Renal pelvis (tissue), 4 donors: Measurements from ENCODE around the gene MPND. TPM values are rescaled to one million over a fixed set of nuclear protein-coding genes. Genes with fewer than 3 reads are reported as not detected.
"Not testable (repeated sequence)": the region's sequence is repeated elsewhere in the genome, so short reads cannot be mapped to it uniquely, and the experiment has no call there.

Experiments used
- DNase-seq: peaks from one replicate; pipeline ENCODE4 v3.0.0-alpha.2; 2013
- polyA plus RNA-seq, 3 donors: library from polyadenylated mRNA; unstranded; fragments of 120-200 nt; gene quantifications; one replicate each; pipeline ENCODE4 v1.2.1, GENCODE V29; 2013; ENCODE audit not compliant: insufficient read length in 3 of 3

Gene MPND
- polyA plus RNA-seq, 3 donors, result 29.3 to 33.8 (median 31.8) TPM

GRCh38 chr19:4342615-4343369 is 570 bp upstream of the MPND start:
- peak; percentile 100 for DNase-seq

GRCh38 chr19:4345342-4346019 is 2.1 kb downstream of the MPND start:
- no peak for DNase-seq

- no peak for DNase-seq
These were observed 2.6 kb downstream of the MPND start for GRCh38 chr19:4346020-4346383.

- no peak for DNase-seq
These were observed 4.2 kb downstream of the MPND start for GRCh38 chr19:4347521-4347920.

GRCh38 chr19:4349225-4349624 is 5.9 kb downstream of the MPND start:
- not testable (repeated sequence) for DNase-seq

- DNase-seq, result no peak
These were observed 6.7 kb downstream of the MPND start for GRCh38 chr19:4350111-4350510.

- DNase-seq, result no peak
These were observed 7.4 kb downstream of the MPND start for GRCh38 chr19:4350726-4351125.

- DNase-seq, result no peak
These were observed 9.3 kb downstream of the MPND start for GRCh38 chr19:4352701-4353121.

- no peak for DNase-seq
These were observed 10.9 kb downstream of the MPND start for GRCh38 chr19:4354282-4354681.

- no peak for DNase-seq
These were observed 11.5 kb downstream of the MPND start for GRCh38 chr19:4354897-4355296.

GRCh38 chr19:4357095-4357797 is 13.9 kb downstream of the MPND start:
- DNase-seq, result no peak

- DNase-seq, result no peak
These were observed 14.6 kb downstream of the MPND start for GRCh38 chr19:4357921-4358326.

GRCh38 chr19:4358709-4359626 is 15.6 kb downstream of the MPND start:
- DNase-seq, result no peak

GRCh38 chr19:4359627-4360000 is 16.3 kb downstream of the MPND start:
- no peak for DNase-seq

GRCh38 chr19:4360081-4360569 is 16.8 kb downstream of the MPND start:
- no peak for DNase-seq

- DNase-seq, result no peak
These were observed 17.3 kb downstream of the MPND start for GRCh38 chr19:4360641-4361151.

GRCh38 chr19:4361152-4362046 is 18.0 kb downstream of the MPND start:
- DNase-seq, result no peak

- DNase-seq, result no peak
These were observed 18.9 kb downstream of the MPND start for GRCh38 chr19:4362101-4362828.

- no peak for DNase-seq
These were observed 19.6 kb downstream of the MPND start for GRCh38 chr19:4362831-4363545.
